ENCODE results near the gene FAAH2. TPM values are rescaled to one million over a fixed set of nuclear protein-coding genes. Genes with fewer than 3 reads are reported as not detected.
"Not testable (repeated sequence)": the region's sequence is repeated elsewhere in the genome, so short reads cannot be mapped to it uniquely, and the experiment has no call there.

FAAH2 gene
- polyA plus RNA-seq, 3 donors, result 11.7 to 13.5 (median 12.9) TPM

- DNase-seq (ENCODE audit: low read depth in 3 of 3, low spot score in 2 of 3), result no peak
These were observed 93.7 kb downstream of the FAAH2 start for GRCh38 chrX:57380026-57380796.

- DNase-seq (ENCODE audit: low read depth in 3 of 3, low spot score in 2 of 3), result not testable (repeated sequence)
These were observed 107.7 kb downstream of the FAAH2 start for GRCh38 chrX:57394162-57394561.

DNA sequence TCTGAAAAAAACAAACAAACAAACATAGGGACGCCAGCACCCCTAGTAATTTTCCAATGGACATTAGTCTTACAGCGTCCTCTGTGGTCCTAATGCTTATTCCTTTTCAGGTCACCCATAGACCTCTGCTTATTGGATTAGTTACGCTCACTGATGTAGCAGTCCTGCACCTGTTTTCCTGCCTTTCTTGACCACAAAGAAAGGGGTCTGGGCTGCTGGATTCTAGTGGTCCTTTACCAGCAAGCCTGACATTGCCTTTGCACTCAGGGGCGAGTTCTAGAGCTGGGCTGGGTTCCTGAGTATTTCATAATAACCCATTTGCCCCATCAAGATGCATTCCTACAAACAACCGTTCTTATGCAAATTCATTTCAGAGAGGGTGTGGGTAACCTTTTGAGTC lies 116.7 kb downstream of the FAAH2 start:
- not testable (repeated sequence) for DNase-seq (ENCODE audit: low read depth in 3 of 3, low spot score in 2 of 3)

GRCh38 chrX:57406149-57406548 lies 119.6 kb downstream of the FAAH2 start:
- no peak for DNase-seq (ENCODE audit: low read depth in 3 of 3, low spot score in 2 of 3)

- DNase-seq (ENCODE audit: low read depth in 3 of 3, low spot score in 2 of 3), result no peak
These were observed 131.3 kb downstream of the FAAH2 start for GRCh38 chrX:57417827-57418226.

- no peak for DNase-seq (ENCODE audit: low read depth in 3 of 3, low spot score in 2 of 3)
These were observed 135.8 kb downstream of the FAAH2 start for GRCh38 chrX:57422289-57422688.

- DNase-seq (ENCODE audit: low read depth in 3 of 3, low spot score in 2 of 3), result no peak
These were observed 136.3 kb downstream of the FAAH2 start for GRCh38 chrX:57422790-57423189.

- DNase-seq (ENCODE audit: low read depth in 3 of 3, low spot score in 2 of 3), result no peak
These were observed 158.6 kb downstream of the FAAH2 start for GRCh38 chrX:57445076-57445475.

DNA sequence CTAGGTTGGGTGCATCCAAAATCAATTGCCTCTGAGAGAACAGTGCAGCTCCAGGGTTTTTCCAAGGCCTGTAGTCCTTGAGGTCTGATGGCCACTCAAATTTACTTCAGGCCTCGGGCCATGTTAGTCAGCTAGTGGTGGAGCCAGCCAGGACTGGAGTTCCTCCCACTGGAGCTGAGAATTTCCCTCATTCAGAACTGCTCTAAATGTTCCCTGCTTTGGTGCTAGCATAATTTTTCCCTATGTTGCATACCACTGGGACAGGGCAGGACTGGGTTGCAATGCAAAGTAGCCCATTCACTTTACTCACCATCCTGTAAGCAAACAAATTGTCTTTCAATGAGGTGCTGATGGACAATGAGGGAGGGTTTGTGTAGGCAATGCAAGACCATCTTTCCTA lies 159.3 kb downstream of the FAAH2 start:
- DNase-seq (ENCODE audit: low read depth in 3 of 3, low spot score in 2 of 3), result no peak

- DNase-seq (ENCODE audit: low read depth in 3 of 3, low spot score in 2 of 3), result no peak
These were observed 161.3 kb downstream of the FAAH2 start for GRCh38 chrX:57447856-57448255.

DNA sequence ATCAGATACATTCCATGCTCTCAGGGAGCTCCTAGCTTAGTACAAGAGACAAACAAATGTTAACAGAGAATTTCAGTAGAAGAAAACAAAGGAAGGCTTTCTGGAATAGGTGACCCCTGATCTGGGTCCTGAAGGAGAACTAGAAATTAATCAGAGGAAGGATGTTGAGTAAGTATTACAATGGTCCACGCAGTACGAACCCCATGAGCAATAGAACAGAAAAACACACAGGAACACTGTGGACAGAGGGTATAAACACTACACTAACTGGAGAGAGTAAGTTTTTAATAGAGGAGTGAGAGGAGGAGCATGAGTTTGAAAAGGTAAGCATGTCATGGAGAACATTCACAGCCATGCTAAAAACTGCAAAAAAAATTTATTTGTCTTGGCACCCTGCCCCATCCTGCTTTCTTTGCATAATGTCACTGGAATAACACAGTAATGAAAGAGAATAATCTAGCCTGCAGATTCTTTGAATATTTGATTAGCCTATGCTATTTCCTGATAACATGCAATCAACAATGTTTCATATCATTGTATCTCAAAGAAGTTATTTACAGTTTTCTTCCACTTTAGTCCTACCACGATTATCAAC lies 165.0 kb downstream of the FAAH2 start:
- no peak for DNase-seq (ENCODE audit: low read depth in 3 of 3, low spot score in 2 of 3)

GRCh38 chrX:57453901-57454300 lies 167.4 kb downstream of the FAAH2 start:
- DNase-seq (ENCODE audit: low read depth in 3 of 3, low spot score in 2 of 3), result no peak

GRCh38 chrX:57481514-57481913 lies 195.0 kb downstream of the FAAH2 start:
- no peak for DNase-seq (ENCODE audit: low read depth in 3 of 3, low spot score in 2 of 3)

- DNase-seq (ENCODE audit: low read depth in 3 of 3, low spot score in 2 of 3), result no peak
These were observed 230.0 kb downstream of the FAAH2 start for GRCh38 chrX:57516491-57516890.

DNA sequence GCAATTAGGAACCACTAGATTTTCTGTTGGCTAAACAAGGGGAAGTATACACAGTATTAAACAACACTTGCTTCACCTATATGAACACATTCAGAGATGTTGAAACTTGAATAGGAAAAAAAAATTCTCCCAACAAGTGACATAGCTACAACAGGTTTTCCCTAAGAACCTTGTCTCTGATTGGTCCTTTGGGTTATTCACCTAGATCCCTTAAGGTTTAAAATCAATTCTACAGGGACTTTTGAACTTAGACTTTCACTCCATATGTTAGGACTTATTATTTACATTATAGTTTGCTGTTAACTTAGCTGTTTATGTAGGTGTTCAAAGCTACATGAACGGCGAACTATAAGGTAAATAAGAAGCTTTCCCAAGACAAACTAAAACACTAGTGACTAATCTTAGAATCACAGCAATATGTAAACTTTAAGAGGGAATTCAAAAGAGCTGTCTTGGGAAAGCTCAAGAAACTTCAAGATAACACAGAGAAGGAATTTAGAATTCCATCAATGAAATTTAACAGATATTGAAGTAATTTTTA lies 233.1 kb downstream of the FAAH2 start:
- DNase-seq (ENCODE audit: low read depth in 3 of 3, low spot score in 2 of 3), result no peak

DNA sequence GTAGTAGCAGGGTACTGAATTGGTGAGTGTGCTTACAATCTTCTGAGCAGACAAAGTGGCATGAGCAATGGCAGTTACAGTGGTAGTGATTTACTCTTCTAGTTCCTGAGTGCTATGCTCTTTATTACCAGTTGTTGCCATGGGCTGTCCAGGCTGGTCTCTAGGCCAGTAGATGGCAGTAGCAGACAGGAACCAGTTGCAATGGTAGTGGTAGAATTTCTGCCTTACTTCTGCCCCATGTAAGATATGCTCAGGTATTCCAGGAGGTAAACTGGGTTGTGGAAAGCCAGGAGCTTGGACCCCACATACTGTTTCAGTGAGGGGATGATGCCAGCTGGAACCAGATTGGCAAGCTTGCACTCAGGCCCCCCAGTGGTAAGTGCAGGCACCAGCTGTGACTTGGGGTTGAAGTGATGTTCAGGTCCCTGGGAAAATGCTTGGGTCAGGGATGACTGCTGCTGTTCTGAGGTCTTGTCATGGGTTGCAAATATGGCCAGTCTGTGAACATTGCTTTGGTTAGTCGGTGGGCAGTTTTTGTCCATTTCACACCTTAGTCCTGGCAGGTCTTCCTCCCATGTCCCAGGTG lies 242.3 kb downstream of the FAAH2 start:
- DNase-seq (ENCODE audit: low read depth in 3 of 3, low spot score in 2 of 3), result no peak

Other genes starting within 250 kb of the FAAH2 start
- 10 to 100 TPM; 17.8 to 20.4 (median 19.2) TPM for gene SPIN2B, start 165.2 kb upstream of the FAAH2 start, polyA plus RNA-seq (ENCODE audit: insufficient read length in 3 of 3)
- 1 to 10 TPM; 3.3 to 3.7 (median 3.3) TPM for gene SPIN2A, start 149.3 kb upstream of the FAAH2 start, polyA plus RNA-seq (ENCODE audit: insufficient read length in 3 of 3)

All from right renal cortex interstitium (tissue), 3 donors.